Medulla oblongata (tissue), 1 donor: ENCODE results near the gene RNLS.
"Not testable (repeated sequence)": the region's sequence is repeated elsewhere in the genome, so short reads cannot be mapped to it uniquely, and the experiment has no call there.

Source experiments
- DNase-seq: peaks from one replicate; pipeline ENCODE4 v3.0.0-alpha.2; 2015; ENCODE audit errors: extremely low spot score

The RNLS gene

DNA sequence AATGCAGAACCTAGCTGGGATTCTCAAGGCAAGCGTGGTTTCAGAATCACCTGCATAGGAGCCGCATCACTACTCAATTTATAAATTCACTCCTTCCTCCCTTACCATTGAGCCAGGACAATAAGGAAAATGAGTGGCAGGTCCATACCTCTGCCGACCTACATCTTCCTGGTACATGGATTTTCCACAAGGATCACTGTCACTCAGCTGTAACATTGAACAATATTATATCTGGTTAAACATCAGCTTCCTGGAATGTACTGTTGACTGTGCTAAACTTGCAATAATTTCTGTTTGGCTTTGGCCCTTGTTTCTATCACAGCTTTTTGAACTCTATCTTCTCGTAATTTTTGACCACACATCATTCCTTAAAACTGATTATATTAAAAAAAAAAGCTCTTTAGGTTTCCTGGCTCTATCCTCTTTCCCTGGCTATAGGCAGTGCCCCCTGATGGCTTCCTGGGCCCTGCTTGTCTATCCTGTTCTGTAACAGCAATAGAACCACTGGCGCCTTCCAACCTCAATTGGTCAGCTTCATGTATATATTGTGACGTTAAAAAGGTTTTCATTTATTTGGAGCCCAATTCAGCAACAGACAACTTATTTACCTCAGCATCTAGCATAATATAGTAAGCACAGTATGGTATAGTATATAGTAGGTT lies 59.2 kb downstream of the RNLS start:
- DNase-seq = no peak

DNA sequence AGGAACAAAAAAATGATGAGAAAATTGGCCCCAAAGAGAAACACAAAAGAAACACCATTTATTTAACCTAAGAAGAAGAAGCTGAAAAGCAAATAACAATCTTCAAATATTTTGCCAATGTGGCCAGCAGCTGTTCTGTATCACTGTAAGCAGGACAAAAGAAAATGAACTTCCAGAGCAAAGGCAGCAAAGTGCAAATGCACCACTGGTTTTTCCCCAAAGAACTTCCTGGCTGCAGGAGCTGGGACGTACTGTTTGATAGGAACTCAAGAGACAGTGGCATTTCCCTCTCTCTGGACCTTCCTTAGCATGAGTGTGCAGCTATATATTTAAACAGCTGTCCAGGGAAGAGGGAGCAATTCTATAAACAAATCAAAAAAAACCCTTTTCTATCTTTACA lies 60.4 kb downstream of the RNLS start:
- no peak for DNase-seq

DNA sequence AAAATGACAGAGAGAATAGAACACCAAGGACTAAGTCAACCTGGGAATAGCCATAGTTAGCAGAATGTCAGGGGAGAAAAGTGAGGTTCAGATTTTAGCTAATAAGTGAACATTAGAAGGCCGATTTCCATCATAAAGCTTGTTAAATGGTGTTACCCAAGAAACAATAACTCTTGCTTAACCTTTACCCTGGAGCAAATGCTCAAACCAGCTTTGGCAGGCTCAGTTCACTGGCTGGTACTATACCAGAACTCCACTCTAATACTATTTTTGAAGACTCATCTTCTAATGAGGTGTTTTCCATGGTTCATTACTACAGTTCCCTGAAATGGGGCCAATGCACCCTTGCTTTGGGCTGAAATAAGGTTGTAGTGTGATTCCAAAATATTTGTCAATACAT lies 61.3 kb downstream of the RNLS start:
- DNase-seq = no peak

DNA sequence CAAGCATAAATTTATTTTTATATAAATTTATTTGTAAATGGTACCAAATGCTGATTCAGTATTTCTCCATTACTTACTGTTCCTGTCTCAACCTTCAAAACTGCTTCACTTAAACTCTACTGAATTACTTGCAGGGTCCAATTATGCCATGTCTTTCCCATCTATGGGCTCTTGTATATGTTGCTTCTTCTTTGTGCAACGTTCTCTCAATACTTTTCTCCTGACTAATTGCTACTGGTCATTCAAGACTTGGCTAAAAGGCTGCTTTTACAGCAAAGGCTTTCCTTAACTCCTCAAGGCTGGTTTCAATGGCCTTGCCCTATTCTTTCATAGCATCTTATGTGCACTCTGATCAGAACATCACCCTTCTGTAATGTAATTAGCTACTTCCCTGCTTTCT lies 67.9 kb downstream of the RNLS start:
- no peak for DNase-seq

DNA sequence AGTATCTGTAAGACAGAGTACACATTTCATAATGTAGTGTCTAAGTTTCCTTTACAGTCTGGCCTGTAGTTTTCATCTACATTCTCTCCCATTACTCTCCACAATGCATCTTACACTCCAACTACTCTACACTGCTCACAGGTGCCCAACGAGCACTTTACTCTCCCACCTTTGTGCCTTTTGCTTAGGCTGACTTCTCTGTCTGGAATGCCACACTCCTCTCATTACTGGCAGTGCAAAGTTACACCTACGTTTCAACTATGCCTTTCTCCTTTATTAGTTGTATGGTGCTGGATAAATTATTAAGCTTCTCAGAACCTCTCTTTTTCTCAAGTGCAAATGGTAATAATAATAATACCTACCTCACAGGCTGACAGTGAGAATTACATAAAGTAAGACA lies 70.5 kb downstream of the RNLS start:
- no peak for DNase-seq

DNA sequence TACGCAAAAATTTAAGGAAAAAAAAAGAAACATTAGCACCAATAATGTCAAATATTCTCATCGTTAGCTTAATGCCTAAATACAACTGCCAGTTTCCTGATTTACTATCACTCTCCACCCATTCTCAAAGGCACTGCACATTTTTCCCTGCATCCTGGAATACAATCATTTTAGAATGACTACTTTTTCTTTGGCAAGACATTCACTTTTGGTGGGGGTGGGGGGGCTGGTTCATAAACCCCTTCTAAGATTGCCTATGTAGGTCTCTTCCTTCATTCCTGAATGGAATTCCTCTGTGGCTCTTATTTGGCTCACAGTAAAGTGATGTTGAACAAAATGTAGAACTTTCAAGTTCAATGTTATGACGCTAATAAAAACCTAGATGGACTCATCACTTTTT lies 74.3 kb downstream of the RNLS start:
- no peak for DNase-seq

DNA sequence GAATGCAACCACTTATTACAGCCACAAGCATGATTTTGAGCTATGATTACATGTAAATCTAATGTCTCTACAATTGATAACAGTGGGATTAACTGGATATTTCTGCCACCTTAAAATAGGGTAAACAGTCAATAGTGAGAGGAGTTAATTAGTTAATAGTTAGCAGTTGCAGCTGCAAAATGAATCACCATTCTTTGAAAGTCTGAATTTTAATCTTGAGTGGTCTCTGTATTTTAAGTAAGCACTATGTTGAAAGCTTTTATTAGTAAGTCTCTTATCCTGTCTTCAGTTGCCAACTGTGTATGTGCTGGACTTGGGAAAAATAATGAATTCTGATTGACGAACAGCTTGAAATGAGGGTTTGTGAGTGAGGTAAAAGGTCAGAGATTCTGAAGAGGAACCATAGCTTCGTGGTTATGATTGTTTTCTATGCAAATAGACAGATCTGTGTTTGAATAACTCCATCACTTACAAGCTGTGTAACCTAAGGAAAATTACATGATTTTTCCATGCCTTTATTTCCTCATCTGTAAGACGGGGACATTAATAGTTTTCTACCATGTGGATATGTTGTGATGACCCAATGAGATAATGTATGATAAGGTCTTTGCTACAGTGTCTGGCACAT lies 75.2 kb downstream of the RNLS start:
- no peak for DNase-seq

DNA sequence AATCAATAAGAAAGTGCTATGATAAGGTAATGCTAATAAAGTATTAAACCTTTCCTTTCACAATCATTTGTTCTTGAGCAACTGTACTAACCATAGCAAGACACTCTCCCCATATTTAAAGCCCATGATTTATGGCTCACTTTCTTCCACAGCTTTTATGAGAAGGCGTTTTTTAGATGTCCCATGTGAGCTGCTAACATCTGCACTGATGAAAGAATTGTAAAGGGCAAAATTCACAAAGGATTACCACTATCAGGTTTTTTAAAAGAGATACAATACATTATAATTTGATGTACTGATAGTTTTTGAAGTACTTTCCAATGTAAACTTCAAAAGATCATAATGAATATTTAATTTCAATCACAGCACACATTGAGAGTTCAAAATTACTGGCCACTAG lies 75.7 kb downstream of the RNLS start:
- DNase-seq = no peak

DNA sequence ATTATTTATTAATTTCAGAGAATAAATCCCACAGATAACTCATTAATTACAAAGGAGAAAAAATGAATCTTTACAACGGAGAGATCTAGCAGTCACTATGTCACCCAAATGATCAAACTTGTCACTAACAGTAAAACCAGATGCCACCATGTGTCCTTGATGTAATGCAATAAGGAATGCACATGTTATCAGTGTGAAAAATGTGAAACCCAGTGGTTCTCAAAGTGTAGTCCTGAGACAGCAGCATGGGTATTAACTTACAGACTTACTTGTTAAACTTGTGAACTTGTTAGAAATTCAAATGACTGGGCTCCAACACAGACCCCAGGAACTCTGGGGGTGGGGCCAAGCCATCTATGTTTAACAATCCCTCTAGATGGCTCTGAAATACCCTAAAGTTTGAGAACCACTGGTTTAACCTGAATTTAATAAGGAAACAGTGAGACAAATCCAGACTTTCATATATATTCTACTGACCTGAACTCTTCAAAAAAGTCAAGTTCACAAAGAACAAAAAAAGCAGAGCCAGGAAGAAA lies 77.4 kb downstream of the RNLS start:
- no peak for DNase-seq

DNA sequence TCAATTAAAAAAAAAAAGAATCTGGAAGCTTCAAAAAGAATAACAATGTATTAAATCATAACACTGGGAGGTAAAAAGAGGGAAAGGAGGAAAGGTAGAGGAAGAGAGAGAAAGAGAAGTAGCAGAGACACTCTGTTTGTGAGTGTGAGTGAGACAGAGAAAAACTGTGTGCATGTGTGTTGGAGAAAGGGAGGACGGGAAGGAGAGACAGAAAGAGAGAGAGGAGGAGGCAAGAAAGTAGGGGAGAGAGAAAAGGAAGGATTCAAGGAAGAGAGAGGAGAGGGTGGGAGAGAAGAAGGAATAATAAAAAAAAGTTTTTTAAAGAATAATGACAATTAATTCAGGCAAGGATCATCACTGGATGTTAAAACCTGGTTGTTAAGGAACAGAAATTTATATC lies 77.9 kb downstream of the RNLS start:
- DNase-seq = no peak

DNA sequence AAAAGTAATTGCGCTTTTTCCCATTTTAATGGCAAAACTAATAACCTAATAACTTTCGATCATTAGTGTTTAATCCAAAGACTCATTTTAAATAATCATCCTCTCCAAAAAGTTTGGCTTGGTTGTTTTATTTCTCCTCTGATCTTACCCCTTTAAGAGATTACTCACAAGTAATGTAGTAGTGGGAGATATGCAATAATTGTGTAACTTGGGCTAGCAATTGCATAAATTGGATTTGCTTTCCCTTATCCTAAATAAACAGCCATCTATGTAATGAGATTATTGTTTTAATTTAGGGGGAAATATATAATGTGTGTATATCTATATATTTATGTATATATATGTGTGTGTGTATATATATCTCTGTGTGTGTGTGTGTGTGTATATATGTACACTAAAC lies 82.5 kb downstream of the RNLS start:
- no peak for DNase-seq

DNA sequence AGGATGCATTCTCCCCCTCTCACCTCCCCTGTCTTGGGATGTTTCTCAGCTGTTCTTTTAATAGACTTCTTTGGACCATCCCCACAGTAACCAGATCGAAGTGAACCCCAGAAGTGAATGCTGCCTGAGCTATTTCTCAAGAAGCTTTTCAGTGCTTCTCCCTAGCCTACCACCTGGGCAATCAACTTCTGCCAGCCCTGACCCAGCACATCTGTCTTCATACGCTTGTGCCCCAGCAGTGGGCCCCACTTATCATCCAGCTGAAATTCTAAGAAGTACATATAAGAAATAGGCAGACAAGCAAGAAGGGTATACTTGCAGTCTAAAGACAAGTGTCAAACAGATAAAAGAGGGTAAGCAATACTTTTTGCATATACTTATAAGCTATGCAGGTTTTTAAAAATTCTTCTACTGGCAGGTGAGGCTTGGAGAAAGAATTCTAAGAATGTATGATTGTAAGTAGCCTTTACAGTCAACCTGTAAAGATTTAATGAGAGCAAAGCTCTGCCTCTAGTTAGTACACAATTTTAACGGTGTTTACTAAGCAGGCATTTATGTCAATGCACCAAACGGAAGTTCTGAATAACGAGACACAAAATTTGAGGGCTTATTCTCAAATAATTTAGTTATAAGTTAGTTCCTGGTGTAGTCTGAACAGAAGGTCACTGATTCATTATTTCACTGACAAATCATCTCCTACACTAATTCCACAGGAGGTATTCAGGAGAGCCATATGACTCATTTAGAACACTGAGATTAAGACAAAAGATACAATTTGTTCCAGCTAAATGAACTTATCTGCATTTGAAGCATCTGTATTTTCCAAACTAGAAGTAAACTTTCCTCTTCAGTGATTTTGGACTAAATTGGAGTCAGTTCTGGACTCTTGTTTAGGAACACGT lies 83.3 kb downstream of the RNLS start:
- no peak for DNase-seq

DNA sequence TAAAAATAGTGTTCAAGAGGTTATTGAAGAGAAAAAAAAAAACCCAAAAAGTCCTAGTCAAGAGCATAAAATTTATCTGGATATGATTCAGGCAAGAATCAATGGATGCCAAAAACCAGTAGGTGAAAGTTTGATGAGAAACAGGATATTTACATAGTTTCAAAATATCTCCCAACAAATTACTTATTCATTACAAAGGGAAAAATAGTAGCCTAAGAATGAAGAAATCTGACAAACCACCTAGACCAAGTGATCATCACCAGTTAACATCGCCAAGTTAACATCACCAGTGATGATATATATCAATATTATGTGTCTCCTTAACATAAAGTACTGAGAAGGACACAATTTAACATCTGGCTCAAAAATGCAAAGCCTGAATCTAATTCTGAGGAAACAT lies 85.2 kb downstream of the RNLS start:
- DNase-seq = no peak

DNA sequence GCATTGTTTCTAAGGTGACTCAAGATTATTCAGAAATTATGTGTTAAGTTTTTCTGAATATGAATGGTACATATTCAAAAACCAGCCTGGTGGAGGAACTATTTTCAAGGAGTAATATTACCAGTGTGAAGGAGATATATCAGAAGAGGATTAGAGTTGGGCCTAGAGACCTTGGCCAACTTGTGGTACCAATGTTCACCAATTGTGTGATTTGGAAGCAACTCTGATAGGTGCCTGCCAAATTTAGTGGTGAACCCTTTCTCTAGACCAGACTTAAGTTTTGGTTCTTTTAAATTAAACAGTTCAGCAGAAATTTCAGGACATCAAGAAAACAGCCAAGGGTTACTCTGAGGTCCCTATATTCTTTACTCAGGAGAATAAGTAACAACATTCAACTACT lies 88.6 kb downstream of the RNLS start:
- DNase-seq = no peak

DNA sequence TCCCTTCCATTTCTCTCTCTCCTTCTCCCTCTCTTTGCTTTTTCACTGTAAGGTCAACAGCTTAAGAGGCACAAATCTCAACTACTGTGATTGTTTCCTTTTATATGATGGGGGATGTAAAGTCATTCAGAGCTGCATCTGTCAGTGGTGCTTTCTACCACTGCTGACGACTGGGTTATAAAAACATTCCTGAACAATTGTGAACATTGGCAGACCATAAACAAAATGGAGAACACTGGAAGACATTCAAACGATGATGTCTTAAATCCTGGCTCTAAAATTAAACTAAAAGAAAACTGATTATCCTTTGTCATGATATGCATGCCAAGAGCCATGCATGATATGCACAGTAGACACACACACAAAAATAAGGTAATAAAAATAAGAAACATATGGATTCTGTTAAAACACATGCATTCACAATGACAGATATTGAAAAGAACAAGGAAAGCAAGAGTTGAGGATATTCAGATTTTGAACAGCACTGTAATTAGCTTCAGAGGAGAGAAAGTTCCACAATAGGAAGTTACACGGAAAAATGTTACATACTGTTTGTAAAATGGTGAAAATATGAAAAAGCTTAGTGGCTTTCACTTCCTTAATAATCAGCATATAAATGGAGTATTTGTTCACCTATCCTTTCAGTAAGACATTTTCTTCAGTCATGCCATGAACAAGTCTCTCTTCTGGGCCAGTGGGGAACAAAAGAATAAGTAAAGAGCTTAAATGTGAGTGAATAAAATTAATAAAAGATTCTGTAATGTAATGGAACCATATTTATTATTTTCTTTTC lies 89.2 kb downstream of the RNLS start:
- no peak for DNase-seq

DNA sequence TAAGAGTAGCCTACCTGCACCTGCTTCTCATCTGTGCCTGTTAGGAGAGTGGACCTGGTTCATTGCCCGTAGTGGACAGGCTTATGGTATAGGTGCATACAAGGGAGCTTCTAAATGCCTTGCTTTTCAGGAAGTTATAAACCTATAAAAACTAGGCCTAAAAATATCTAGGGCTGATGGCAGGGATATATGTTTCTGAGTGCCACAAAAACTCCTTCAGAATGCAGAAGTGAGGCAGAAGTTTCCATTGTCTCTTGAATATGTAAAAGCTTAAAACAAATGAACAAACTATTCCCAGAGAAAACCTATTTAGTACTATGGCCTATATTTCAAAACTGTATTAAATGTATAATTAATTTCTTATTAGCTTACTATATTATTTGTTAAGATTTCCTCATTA lies 91.8 kb downstream of the RNLS start:
- DNase-seq = no peak

DNA sequence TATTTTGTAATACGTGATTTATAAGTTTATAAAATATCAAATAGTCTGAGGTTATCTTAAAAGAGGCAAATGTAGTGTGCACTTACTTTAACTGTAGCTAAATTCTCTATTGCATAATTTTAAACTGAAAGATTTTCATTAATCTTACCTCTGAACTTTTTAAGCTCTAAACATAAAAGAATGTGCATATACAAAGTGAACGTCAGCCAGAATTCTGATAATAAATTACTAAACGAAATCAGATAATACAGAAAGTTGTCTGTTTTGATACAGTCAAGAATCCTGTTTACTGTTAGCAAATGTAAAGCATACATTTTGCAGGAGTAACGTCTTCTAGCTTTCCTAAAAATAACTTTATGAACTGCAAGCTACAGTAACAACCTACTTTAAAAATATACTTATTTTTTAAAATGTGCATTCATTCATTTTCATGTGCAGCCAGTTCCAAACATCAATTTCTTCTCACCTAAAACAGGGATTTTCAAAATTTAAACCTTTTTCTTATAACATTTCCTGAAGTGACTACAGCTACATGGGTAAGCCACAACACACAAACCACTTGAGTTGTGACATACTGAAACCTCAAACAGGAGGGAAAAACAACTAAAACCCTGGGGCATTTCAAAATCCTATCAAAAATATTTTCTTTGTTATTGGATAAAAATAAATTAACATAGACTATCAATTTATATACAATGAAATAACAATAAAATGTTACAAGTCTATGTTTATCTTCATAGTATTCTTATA lies 92.7 kb downstream of the RNLS start:
- no peak for DNase-seq

DNA sequence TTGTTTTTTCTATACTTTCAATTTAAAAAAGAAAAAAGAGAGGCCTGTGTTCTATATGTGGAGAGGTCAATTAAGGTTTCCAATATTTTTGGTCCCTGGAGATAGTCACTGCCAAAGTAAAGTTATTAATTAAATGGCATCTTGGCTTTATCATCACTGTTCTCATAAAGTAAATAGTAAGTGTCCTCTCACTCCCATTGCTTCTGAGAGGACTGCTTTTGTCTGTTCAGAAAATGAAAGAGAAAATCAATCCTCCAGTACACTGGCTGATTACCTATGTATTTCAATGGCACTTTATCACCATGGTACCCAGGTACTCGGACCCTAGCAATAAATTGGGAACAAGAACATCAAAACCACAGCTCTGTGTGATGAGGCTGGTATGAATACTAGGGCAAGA lies 94.0 kb downstream of the RNLS start:
- DNase-seq = no peak

DNA sequence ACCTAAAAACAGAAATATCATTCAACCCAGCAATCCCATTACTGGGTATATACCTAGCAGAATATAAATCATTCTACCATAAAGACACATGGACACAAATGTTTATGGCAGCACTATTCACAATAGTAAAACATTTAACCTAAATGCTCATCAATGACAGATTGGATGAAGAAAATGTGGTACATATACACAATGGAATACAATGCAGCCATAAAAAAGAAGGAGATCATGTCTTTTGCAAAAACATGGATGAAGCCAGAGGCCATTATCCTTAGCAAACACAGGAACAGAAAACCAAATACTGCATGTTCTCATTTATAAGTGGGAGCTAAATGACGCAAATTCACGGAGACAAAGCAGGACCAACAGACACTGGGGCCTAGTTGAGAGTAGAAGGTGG lies 96.3 kb downstream of the RNLS start:
- DNase-seq = not testable (repeated sequence)

DNA sequence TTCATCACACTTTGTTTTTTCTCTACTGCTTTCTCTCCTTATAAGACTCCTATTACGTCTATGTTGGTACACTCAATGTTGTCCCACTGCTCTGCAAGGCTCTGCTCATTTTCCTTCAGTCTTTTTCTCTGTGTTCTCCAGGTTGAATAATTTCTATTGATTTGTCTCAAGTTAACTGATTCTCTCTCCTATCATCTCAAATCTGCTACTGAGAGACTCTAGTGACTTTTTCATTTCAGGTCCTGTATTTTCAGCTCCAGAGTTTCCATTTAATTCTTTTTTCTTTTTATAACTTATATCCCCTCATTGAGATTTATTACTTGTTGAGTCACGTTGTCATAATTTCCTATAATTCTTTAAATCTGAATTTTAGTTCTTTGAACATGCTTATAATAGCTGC lies 100.9 kb downstream of the RNLS start:
- no peak for DNase-seq

DNA sequence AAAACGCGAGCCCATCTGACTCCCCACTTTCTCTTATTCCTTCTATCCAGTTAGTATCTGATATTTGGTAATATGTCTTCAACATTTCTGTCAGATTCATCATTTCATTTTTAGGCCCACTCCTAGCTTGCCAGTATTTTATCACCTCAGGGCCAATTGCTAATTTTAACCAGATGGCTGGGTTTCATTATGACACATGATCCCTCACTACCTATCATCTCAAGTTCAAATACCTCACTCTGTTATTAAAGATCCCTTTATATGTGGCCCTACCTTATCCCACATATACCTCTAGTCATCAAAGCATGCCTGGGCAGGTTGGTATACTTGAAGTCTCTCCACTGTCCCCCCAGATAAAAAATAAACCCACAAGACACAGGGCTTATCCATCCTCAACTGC lies 104.9 kb downstream of the RNLS start:
- no peak for DNase-seq
